HG02973 (cell line): ENCODE results near the gene ROR1.

ENCODE experiments used
- ATAC-seq: cut with Tn5 transposase; IDR thresholded peaks from one replicate; pipeline ENCODE4 v1.9.1; 2021; ENCODE audit warnings: moderate library complexity; ENCODE audit not compliant: unreplicated experiment

Gene ROR1

GRCh38 chr1:63991685-63992084 is 217.9 kb downstream of the ROR1 start:
- ATAC-seq, result no peak

DNA sequence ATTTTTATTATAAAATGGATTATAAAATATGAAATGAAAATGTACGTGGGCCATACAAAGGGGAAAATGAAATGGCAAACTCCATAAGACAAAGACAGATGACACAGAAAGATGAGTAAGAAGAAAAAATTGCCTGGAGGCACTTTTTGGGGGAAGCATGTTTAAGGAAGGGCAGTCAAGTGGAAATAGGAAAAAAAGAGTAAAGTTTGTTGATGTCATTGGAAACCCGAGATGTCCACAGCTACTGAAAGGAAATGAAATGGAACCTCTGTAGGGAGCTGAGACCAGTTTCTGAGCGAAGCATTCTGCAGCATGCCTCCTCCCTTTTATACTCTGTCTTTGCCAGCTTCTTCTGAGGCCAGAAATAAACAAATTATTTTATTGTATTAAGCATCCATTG is 226.2 kb downstream of the ROR1 start:
- no peak for ATAC-seq

GRCh38 chr1:64001038-64001437 is 227.2 kb downstream of the ROR1 start:
- ATAC-seq, result no peak

DNA sequence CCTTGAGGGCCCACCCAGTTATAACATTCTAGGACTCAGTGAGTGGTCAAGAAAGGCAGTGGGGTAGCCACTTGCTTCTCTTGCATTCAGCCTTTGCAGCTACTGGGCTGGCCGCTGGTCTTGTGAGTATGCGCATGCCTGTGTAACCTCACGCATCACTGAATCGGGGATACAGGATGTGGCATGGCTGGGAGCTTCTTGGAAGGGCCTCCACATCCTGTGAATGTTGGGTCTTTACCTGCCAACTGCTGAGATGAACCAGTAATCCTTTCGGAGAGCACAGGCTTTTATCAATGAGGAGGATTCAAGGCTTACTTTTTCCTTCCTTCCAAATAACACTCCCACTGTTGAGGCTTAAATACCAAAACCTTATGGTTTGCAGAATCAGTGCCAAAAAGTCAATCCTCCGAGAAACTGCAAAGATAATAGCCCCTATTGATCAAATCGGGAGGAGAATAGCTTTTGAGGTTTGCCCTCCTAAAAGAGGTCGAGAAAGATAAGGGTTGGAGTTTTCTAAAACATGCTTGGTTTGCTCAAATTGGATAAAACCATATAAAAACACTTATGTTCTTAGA is 230.7 kb downstream of the ROR1 start:
- no peak for ATAC-seq

GRCh38 chr1:64005801-64006200 is 232.0 kb downstream of the ROR1 start:
- ATAC-seq, result no peak

DNA sequence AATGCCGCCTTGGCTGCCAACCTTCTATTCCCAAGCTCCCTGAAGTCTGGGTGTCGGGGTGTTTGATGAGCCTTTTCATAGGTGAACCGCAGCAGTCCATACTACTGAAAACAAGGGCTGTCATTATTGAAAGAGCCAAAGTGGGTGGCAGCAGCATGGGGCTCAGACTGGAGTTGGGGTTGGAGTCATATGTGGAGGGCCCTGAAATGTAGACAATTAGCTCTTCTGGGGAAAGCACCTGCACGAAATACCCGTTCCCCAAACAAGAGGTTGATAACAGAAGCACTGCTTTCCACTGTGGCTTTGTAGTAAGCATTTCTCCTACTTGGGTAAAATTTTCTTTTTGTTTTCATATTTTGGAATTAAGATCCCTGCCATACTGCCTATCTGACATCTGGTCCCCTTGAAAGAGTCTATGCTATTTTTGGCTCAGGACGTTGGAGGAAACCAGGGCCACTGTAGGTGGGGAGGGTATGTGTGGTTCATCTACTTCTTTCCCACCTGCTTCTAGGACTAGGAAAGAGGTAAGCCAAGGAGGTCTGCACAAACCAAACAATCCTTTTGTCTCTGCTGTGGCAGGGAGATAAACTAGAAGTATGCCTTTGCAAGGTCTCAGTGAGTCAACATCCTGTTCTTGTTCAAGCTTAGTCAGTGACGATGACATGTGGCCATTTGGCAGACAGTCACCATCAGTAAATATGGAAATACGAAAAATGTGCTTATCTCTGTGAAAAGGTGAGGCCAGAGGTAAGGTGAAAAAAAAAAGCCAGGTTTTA is 232.6 kb downstream of the ROR1 start:
- ATAC-seq, result no peak

DNA sequence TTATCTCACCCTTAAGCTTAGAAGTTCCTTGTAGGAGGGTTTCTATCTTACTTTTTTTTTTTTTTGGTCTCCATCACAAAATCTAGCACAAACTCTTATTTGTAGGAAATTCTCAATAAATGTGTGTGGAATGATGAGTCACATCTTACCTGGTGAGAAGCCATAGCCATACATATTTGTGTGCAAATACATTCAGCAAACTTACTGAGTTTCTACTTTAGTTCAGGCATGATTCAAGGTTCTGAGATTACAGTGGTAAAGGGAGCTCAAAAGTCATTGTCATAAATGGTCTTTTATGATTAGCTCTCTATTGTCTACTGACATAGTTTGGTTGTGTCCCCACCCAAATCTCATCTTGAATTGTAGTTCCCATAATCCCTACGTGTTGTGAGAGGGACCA is 236.5 kb downstream of the ROR1 start:
- no peak for ATAC-seq

GRCh38 chr1:64013395-64013794 is 239.6 kb downstream of the ROR1 start:
- ATAC-seq, result no peak

GRCh38 chr1:64019818-64020217 is 246.0 kb downstream of the ROR1 start:
- no peak for ATAC-seq

GRCh38 chr1:64021066-64021465 is 247.2 kb downstream of the ROR1 start:
- ATAC-seq, result no peak

DNA sequence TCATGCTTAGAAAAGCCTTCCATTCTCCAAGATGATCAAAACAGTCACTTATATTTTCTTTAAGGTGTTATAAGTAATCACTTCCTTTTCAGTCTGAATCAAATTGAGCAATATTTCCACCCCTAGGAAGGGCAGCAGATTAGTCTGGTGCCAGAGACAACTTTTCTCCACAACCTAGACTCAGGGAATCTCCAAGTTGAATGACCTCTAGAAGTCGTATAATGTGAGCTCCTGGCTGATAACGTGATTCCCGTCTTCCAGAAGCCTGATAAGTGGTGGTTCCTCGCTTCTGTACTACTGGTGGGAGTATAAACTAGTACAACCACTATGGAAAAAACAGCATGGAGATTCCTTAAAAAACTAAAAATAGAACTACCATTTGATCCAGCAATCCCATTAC is 251.2 kb downstream of the ROR1 start:
- no peak for ATAC-seq

DNA sequence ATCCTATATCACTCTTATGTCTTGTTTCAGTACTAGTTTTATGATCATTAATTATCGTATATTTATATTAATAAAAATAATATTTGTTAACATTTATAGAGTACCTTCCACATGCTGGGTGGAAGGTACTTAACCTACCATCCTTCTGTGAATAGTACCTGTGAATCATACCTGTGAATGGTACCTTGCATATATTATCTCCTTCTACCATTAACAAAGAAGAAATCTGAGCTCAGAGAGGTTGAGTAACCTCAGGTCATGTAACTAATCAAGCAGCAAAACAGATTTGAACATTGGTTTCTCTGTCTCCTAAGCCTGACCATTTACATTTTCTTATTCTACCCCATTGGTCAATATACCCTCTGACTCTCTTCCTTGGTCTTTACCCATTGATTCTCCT is 255.2 kb downstream of the ROR1 start:
- no peak for ATAC-seq

DNA sequence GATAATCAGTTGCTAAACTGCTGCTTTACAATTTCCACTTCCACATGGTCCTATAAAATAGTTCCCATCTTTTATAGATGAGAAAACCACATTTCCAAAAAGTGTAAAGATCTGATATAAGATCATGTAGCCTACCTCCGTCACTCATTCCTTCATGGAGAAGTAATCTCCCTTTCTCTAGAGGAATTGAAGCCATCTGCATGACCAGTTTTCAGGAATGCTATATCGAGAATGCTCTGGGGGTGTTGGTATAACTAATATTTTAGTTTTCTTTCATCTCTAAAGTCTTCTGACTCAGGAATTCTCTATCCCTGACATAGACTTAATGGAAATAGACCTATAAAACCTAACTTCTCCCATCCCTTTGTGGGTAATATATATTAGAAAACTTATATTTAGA is 256.6 kb downstream of the ROR1 start:
- ATAC-seq, result no peak

- no peak for ATAC-seq
Observed at GRCh38 chr1:64031236-64031635, 257.4 kb downstream of the ROR1 start.

DNA sequence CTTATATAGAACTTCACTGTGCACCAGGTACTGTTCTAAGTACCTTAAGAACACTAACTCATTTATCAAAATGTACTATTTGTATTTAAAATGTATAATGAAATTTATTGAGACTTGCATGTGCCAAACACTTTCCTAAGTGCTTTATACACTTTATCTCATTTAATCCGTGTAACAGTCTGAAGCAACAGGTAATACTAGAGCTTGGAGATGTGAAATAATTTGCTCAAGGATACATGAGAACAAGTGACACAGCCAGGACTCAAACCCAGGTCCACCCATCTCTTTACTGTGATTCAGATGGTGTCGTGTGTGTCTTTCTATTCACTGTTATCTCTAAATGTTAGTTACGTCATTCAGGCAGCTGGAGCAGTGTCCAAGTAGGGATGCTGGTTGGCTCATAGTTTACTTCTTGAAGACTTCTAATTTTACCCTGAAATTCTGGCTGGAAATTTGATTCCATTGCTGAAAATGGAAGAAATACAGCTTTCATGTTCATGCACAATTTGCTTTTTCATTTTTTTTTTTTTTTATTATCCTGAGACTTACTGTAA is 259.9 kb downstream of the ROR1 start:
- ATAC-seq, result no peak

DNA sequence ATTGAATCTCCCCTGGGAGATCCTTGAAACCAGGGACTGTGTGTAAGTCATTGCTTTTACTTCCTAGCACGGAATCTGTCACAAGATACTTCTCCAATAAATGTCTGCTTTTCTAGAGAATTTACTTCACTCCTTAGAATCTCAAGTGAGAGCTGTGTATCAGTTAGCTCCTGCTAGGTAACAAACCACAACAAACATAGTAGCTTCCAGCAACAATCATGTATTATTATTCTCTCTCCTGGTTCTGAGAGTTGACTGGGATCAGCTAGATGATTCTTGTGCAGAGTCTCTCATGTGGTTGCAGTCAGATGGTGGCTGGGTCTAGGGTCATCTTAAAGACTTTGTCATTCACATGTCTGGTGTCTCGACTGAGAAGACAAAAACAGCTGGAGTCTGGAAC is 262.7 kb downstream of the ROR1 start:
- ATAC-seq, result no peak

- ATAC-seq, result no peak
Observed at GRCh38 chr1:64038119-64038518, 264.3 kb downstream of the ROR1 start.

DNA sequence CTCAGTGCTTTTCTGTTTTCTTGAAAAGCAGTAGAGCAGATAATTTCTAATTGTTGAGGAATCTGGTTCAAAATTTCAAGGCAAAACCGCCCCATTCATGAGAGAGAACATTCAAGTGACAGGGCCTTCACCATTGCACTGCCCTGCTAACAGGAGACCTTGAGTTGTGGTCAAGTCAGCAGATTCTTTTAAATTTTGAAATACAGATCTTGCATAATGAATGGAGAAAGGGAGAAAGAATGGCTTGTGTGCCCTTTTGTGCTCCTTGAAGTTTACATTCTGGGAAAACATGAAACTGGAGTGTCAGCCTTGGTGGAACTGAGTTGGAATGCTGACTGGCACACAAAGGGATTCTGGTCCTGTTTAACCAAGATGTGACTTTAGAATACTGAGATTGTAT is 265.1 kb downstream of the ROR1 start:
- ATAC-seq, result no peak

GRCh38 chr1:64039390-64039926 is 265.6 kb downstream of the ROR1 start:
- no peak for ATAC-seq

DNA sequence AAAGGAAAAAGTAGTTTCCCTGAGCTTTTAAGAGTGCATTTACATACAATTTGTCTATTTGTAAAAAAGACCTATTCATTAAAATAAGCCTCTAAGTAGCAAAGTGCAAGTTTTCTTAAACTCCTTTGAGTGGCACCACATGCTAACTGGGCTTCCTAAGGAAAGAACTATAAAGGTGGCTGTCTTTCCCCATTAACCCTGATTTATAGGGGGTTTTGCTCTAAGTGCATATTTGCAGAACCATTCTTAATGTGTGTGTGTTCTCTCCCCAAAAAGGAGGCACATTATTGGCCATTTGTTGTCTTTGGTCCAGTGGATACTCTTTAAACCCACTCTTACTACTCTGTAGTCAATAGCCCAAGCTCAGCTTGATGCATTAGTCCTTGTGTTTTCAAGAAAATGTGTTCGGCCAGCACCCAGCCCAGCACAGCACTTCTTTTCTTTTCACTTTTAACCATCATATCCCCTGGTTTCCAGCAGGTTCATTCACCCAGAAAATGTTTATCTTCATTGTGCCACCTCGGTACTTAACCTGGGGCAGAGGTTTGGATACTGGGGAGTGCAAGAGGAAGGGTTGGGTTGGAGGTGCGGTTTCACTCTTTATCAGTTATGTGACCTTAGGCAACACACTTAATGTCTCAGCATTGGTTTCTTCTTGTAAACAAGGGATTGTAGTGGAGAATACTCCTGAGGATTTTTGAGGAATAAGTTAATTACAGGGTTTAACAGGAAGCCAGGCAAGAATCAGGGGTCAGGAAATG is 267.7 kb downstream of the ROR1 start:
- ATAC-seq, result no peak

GRCh38 chr1:64042331-64043100 is 268.7 kb downstream of the ROR1 start:
- no peak for ATAC-seq
